Measurements from ENCODE around the gene CCNY. TPM values are rescaled to one million over a fixed set of nuclear protein-coding genes. Genes with fewer than 3 reads are reported as not detected.

CCNY gene
- total and polyA plus RNA-seq, 12 donors, result 26.0 to 99.4 (median 88.9) TPM

DNA sequence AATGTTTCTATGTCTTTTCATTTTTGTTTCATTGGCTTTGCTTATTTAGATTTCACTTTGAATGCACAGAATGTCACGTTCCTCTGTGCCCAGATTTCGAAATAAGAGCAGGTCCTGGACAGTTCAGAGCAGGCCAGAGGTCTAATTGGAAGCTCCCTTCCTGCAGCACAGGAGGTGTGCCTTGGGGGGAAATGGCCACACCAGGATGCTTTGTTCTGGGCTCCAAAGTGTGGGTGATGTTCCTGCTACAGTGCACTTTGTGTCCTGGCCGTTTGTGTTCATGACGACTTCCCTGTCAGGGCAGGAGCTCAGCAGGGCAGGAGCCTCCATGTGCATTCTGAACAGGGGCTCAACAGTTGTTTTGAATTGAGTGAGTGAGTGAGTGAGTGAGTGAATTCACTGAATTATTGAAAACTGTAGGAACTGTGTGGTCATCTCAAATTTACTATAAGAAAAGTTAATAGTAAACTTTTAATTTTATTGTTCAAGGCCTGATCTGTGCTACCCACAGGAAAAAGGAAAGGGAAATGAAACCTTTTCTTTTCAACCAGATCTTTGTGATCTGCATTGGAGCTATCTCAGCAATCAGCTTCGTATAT is 159.3 kb downstream of the CCNY start:
- intact Hi-C loops (cut with DNase I), result loop anchor here in 2 of 10 donors (5.0 to 10.0 kb wide), 2 partner anchors 48 to 69 kb away; no protein-coding TSS in a partner anchor
- 23 to 39% methylated on average over 5 of the region's 5 CpGs for WGBS, 2 donors
- peaks cover 8 to 69% (median 44%) of the 10 kb centered on the region in 9 donors for H3K4me1 ChIP-seq

DNA sequence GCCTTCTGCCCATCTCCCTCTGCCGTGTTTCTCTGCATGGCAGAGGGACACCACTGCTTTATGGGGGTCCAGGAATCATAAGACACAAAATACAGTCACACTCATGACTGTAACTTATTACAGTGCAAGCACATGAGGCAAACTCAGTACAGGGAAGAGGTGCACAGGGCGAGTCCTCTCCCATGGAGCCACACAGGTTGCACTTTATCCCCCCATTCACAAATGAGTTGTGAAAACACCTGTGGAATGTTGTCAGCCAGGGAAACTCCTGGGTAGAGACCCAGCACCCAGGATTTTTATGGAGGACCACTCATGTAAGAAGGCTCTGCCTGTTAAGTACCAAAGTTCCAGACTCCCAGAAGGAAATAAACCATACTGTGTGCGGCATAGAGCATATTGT is 161.6 kb downstream of the CCNY start:
- Histone ChIP-seq H3K4me3 (no peak overlapping the region), H3K9me3 (no peaks in the 10 kb centered on the region), H3K27me3 (no peaks in the 10 kb centered on the region), H3K4me1 (peaks cover 8 to 72% (median 36%) of the 10 kb centered on the region in 9 donors), H3K36me3 (peaks cover 0 to 16% (median 0%) of the 10 kb centered on the region in 9 donors), H3K27ac (no peak overlapping the region)
- TF ChIP-seq, protein P1, sequence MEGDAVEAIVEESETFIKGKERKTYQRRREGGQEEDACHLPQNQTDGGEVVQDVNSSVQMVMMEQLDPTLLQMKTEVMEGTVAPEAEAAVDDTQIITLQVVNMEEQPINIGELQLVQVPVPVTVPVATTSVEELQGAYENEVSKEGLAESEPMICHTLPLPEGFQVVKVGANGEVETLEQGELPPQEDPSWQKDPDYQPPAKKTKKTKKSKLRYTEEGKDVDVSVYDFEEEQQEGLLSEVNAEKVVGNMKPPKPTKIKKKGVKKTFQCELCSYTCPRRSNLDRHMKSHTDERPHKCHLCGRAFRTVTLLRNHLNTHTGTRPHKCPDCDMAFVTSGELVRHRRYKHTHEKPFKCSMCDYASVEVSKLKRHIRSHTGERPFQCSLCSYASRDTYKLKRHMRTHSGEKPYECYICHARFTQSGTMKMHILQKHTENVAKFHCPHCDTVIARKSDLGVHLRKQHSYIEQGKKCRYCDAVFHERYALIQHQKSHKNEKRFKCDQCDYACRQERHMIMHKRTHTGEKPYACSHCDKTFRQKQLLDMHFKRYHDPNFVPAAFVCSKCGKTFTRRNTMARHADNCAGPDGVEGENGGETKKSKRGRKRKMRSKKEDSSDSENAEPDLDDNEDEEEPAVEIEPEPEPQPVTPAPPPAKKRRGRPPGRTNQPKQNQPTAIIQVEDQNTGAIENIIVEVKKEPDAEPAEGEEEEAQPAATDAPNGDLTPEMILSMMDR (IDR thresholded peaks at IDR 0.05), result no peak
- intact Hi-C loops (cut with DNase I), result loop anchor here in 2 of 10 donors (5.0 to 10.0 kb wide), 2 partner anchors 51 to 67 kb away; no protein-coding TSS in a partner anchor
- DNase-seq, result no peak
- 93 to 100% methylated on average over 3 of the region's 3 CpGs for WGBS, 2 donors
- ATAC-seq, result no peak

More for the DNA sequence above, 159.3 kb downstream of the CCNY start:
- no peaks in the 10 kb centered on the region for H3K27me3 ChIP-seq
- H3K27ac ChIP-seq, result peak overlapping the region in 9 of 10 donors; percentile 9 to 50 (median 29)
- no peak for DNase-seq
- no peak overlapping the region for H3K4me3 ChIP-seq
- H3K36me3 ChIP-seq, result peaks cover 0 to 4% (median 0%) of the 10 kb centered on the region in 9 donors
- TF ChIP-seq, protein P1 (IDR thresholded peaks at IDR 0.05), result no peak
- no peaks in the 10 kb centered on the region for H3K9me3 ChIP-seq
- ATAC-seq, result peak in 6 of 8 donors; percentile 45 to 92 (median 63)

DNA sequence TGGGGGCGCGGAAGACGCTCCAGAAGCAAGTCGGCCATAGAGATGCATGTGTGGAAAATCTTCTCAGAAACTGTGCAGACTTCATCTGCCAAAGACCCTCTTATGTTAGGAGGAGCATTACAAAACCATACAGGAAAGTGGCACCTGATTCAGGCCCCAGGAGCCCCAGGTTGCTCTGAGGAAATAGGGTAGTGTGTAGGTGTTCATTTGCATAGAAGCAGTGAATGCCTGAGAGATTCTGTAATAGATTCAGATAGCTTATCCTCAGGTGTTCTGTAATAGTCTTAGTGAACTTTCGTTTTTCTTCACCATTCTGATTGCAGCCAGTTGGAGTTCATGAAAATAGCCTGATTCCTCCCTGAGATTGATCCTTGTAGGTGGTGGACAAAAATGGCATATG is 162.4 kb downstream of the CCNY start:
- Histone ChIP-seq H3K27me3 (no peaks in the 10 kb centered on the region), H3K4me3 (no peak overlapping the region), H3K4me1 (peaks cover 2 to 72% (median 32%) of the 10 kb centered on the region in 9 donors), H3K27ac (no peak overlapping the region), H3K9me3 (no peaks in the 10 kb centered on the region), H3K36me3 (peaks cover 0 to 19% (median 0%) of the 10 kb centered on the region in 9 donors)
- ATAC-seq, result no peak
- WGBS, 2 donors, result 96 to 98% methylated on average over 5 of the region's 5 CpGs
- TF ChIP-seq, protein P1 (IDR thresholded peaks at IDR 0.05), result no peak
- DNase-seq, result no peak
- intact Hi-C loops (cut with DNase I), result loop anchor here in 2 of 10 donors (5.0 to 10.0 kb wide), 2 partner anchors 51 to 66 kb away; no protein-coding TSS in a partner anchor

DNA sequence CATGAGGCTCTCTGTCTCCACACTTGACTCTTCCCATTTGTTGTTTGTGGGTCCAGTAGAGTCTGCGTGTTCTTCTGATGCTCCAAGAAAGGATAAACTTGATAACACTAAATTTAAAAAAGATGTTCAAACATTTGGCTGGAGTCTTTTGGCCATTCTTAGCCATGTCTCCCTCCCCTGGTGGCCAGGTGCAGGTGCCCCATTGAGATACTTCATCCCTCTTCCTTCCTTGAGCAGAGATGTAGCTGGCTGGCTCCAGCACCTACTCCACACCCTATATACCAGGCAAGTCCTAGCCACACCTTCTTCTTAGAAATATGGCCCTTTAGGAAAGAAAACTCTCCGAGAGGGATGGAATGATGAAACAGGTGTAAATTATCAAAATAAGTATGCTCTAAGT is 165.6 kb downstream of the CCNY start:
- TF ChIP-seq, protein P1 (IDR thresholded peaks at IDR 0.05), result no peak
- Histone ChIP-seq H3K27ac (no peak overlapping the region), H3K4me1 (peaks cover 0 to 52% (median 27%) of the 10 kb centered on the region in 9 donors)

More for the DNA sequence above, 165.6 kb downstream of the CCNY start:
- peaks cover 0 to 19% (median 0%) of the 10 kb centered on the region in 9 donors for H3K36me3 ChIP-seq
- 96 to 98% methylated on average over 2 of the region's 2 CpGs for WGBS, 2 donors
- intact Hi-C loops (cut with DNase I), result no loop called here
- no peaks in the 10 kb centered on the region for H3K9me3 ChIP-seq
- H3K4me3 ChIP-seq, result no peak overlapping the region
- DNase-seq (no peak), ATAC-seq (no peak)
- H3K27me3 ChIP-seq, result no peaks in the 10 kb centered on the region
